OCI-LY7 (cell line): ENCODE measurements around the gene LGR6.

Source experiments
- EZH2phosphoT487 ChIP-seq: fragments of 200-600 bp; sonication (generic); IDR thresholded peaks from 2 replicates; pipeline ENCODE4 v1.6.1; 2018; ENCODE audit warnings: low read depth, borderline replicate concordance, mild to moderate bottlenecking, mixed run types, antibody characterized with exemption, low read length, moderate library complexity, mixed read lengths
- TF ChIP-seq, protein P1 (sequence below): fragments of 200-600 bp; sonication (generic); conservative IDR thresholded peaks from 2 replicates; pipeline ENCODE4 v1.5.1; 2014; ENCODE audit warnings: mild to moderate bottlenecking, antibody characterized with exemption, low read length, moderate library complexity, mixed read lengths

GRCh38 chr1:202249436-202249835 lies 55.8 kb downstream of the LGR6 start:
- TF ChIP-seq, protein P1, sequence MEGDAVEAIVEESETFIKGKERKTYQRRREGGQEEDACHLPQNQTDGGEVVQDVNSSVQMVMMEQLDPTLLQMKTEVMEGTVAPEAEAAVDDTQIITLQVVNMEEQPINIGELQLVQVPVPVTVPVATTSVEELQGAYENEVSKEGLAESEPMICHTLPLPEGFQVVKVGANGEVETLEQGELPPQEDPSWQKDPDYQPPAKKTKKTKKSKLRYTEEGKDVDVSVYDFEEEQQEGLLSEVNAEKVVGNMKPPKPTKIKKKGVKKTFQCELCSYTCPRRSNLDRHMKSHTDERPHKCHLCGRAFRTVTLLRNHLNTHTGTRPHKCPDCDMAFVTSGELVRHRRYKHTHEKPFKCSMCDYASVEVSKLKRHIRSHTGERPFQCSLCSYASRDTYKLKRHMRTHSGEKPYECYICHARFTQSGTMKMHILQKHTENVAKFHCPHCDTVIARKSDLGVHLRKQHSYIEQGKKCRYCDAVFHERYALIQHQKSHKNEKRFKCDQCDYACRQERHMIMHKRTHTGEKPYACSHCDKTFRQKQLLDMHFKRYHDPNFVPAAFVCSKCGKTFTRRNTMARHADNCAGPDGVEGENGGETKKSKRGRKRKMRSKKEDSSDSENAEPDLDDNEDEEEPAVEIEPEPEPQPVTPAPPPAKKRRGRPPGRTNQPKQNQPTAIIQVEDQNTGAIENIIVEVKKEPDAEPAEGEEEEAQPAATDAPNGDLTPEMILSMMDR = no peak
- TF ChIP-seq EZH2phosphoT487 = no peak
